AG04449 (cell line): Measurements from ENCODE around the gene RBP4.

Source experiments
- CTCF ChIA-PET: fragments of 350-600 bp; formaldehyde crosslinking; extraction: SDS; loops from one replicate; lab custom pipeline; 2021; ENCODE audit warnings: antibody characterized with exemption; lab: Yijun Ruan, JAX
- POLR2A ChIA-PET: fragments of 400-600, 350-600 bp; formaldehyde crosslinking; extraction: SDS; loops from one replicate; lab custom pipeline; 2020; ENCODE audit warnings: antibody characterized with exemption, inconsistent platforms; lab: Yijun Ruan, JAX
- DNase-seq: peaks from one replicate; pipeline ENCODE4 v3.0.0-alpha.2; 2010; ENCODE audit warnings: low read depth, low spot score
- H3K4me3 ChIP-seq: 2 replicates; pipeline ENCODE4 v1.5.1; 2011; ENCODE audit warnings: low read depth, mild to moderate bottlenecking, control low read depth, low read length
- CTCF ChIP-seq: IDR thresholded peaks from one replicate; pipeline ENCODE4 v1.5.1; 2011; ENCODE audit warnings: mild to moderate bottlenecking, moderate library complexity, low read length, control low read depth, inconsistent platforms; ENCODE audit not compliant: insufficient read depth; ENCODE audit errors: missing control alignments

Gene RBP4

GRCh38 chr10:93604146-93604545 lies 3.1 kb upstream of the RBP4 start:
- TF ChIP-seq CTCF, result no peak
- no peak overlapping the region for H3K4me3 ChIP-seq
- ChIA-PET POLR2A (no interaction called here), CTCF (no interaction called here)
- no peak for DNase-seq

GRCh38 chr10:93603023-93603422 lies 2.0 kb upstream of the RBP4 start:
- no peak overlapping the region for H3K4me3 ChIP-seq
- no peak for TF ChIP-seq CTCF
- CTCF ChIA-PET, result interaction anchor here (0.8 kb wide), 1 partner anchor 48 kb away, joined by 3 read pairs; no protein-coding TSS in a partner anchor
- no peak for DNase-seq
- POLR2A ChIA-PET, result no interaction called here

GRCh38 chr10:93601774-93602162 lies 733 bp upstream of the RBP4 start:
- ChIA-PET CTCF (no interaction called here), POLR2A (no interaction called here)
- no peak for TF ChIP-seq CTCF
- no peak overlapping the region for H3K4me3 ChIP-seq
- no peak for DNase-seq

- POLR2A ChIA-PET, result no interaction called here
These were observed 439 bp downstream of the RBP4 start for GRCh38 chr10:93600446-93601145.

GRCh38 chr10:93599778-93600177 lies 1.3 kb downstream of the RBP4 start:
- no peak overlapping the region for H3K4me3 ChIP-seq
- no peak for TF ChIP-seq CTCF
- POLR2A ChIA-PET, result no interaction called here
- no peak for DNase-seq
- CTCF ChIA-PET, result no interaction called here

More at GRCh38 chr10:93600446-93601145, 439 bp downstream of the RBP4 start:
- CTCF ChIA-PET, result no interaction called here
- no peak for TF ChIP-seq CTCF
- no peak for DNase-seq
- peak overlapping the region; percentile 23 for H3K4me3 ChIP-seq

GRCh38 chr10:93599335-93599734 lies 1.7 kb downstream of the RBP4 start:
- CTCF ChIA-PET, result interaction anchor here (0.7 kb wide), 1 partner anchor 45 kb away, joined by 3 read pairs; no protein-coding TSS in a partner anchor
- no peak for TF ChIP-seq CTCF
- no peak for DNase-seq
- POLR2A ChIA-PET, result no interaction called here
- no peak overlapping the region for H3K4me3 ChIP-seq
